WI38 (cell line): ENCODE measurements around the gene MOGAT2.

Experiments used
- H3K4me3 ChIP-seq: 2 replicates; pipeline ENCODE4 v1.5.1; 2011; ENCODE audit warnings: low read depth, mild to moderate bottlenecking, control low read depth, low read length
- CTCF ChIP-seq: IDR thresholded peaks from 2 replicates; pipeline ENCODE4 v1.5.1; 2012; ENCODE audit warnings: low read depth, mild to moderate bottlenecking, control low read depth, low read length

Gene MOGAT2

GRCh38 chr11:75776546-75776945 lies 58.9 kb downstream of the MOGAT2 start:
- TF ChIP-seq CTCF, result no peak
- H3K4me3 ChIP-seq, result no peak overlapping the region

- H3K4me3 ChIP-seq, result no peak overlapping the region
- TF ChIP-seq CTCF, result no peak
Measured at GRCh38 chr11:75777461-75778110, 59.9 kb downstream of the MOGAT2 start.

GRCh38 chr11:75778962-75779361 lies 61.3 kb downstream of the MOGAT2 start:
- TF ChIP-seq CTCF, result no peak
- no peak overlapping the region for H3K4me3 ChIP-seq

GRCh38 chr11:75779960-75780359 lies 62.3 kb downstream of the MOGAT2 start:
- H3K4me3 ChIP-seq, result no peak overlapping the region
- no peak for TF ChIP-seq CTCF

GRCh38 chr11:75780888-75781287 lies 63.2 kb downstream of the MOGAT2 start:
- no peak for TF ChIP-seq CTCF
- no peak overlapping the region for H3K4me3 ChIP-seq

GRCh38 chr11:75781296-75781695 lies 63.7 kb downstream of the MOGAT2 start:
- H3K4me3 ChIP-seq, result no peak overlapping the region
- TF ChIP-seq CTCF, result no peak

GRCh38 chr11:75781831-75782230 lies 64.2 kb downstream of the MOGAT2 start:
- H3K4me3 ChIP-seq, result no peak overlapping the region
- no peak for TF ChIP-seq CTCF
